Tibial nerve (tissue), 4 donors: ENCODE data around the gene CASP7. TPM values are rescaled to one million over a fixed set of nuclear protein-coding genes. Genes with fewer than 3 reads are reported as not detected.

ENCODE experiments used
- DNase-seq, 2 donors: peaks; one replicate each; pipeline ENCODE4 v3.0.0-alpha.2; 2019; ENCODE audit warnings: low spot score in 2 of 2
- H3K27ac ChIP-seq, 4 donors: fragments of 200-600 bp; sonication (generic) in 3 of 4; one replicate each; pipeline ENCODE4 v1.5.1; 2017 to 2019; ENCODE audit warnings: mild to moderate bottlenecking in 1 of 4
- H3K27me3 ChIP-seq, 2 donors: fragments of 200-600 bp; sonication (generic) in 1 of 2; one replicate each; pipeline versions ENCODE4 v1.5.1 to v1.6.0; 2017 to 2019
- H3K36me3 ChIP-seq, 3 donors: fragments of 200-600 bp; sonication (generic); one replicate each; pipeline ENCODE4 v1.5.1; 2018 to 2019
- H3K4me1 ChIP-seq, 4 donors: fragments of 200-600 bp; sonication (generic) in 3 of 4; one replicate each; pipeline ENCODE4 v1.5.1; 2017 to 2019
- H3K4me3 ChIP-seq, 4 donors: fragments of 200-600 bp; sonication (generic) in 3 of 4; one replicate each; pipeline ENCODE4 v1.5.1; 2017 to 2019; ENCODE audit warnings: mild to moderate bottlenecking in 1 of 4, moderate library complexity in 1 of 4
- H3K9me3 ChIP-seq, 4 donors: fragments of 200-600 bp; sonication (generic) in 3 of 4; one replicate each; pipeline ENCODE4 v1.5.1; 2017 to 2019
- CTCF ChIP-seq, 5 experiments: fragments of 200-600 bp in 3 of 5; fragments of 450-650 bp in 2 of 5; sonication (generic) in 3 of 5; IDR thresholded peaks; one replicate each; pipeline ENCODE4 v1.5.1; 2016 to 2019; ENCODE audit warnings: antibody characterized with exemption in 5 of 5, mild to moderate bottlenecking in 3 of 5, moderate library complexity in 2 of 5
- EP300 ChIP-seq, 2 donors: sonication (generic); formaldehyde crosslinking; IDR thresholded peaks; one replicate each; pipeline ENCODE4 v1.6.1; 2017; ENCODE audit warnings: antibody characterized with exemption in 2 of 2, mild to moderate bottlenecking in 1 of 2
- POLR2A ChIP-seq, 2 donors: fragments of 450-650 bp; IDR thresholded peaks; one replicate each; pipeline ENCODE4 v1.6.1; 2017; ENCODE audit warnings: antibody characterized with exemption in 2 of 2, mild to moderate bottlenecking in 2 of 2, moderate library complexity in 2 of 2
- WGBS, 2 donors: methylation state at CpG; one replicate each; pipeline ENCODE4 v1.1.5; 2018; 5-methylcytosine and 5-hydroxymethylcytosine counted together
- total RNA-seq, 4 donors: library from RNA; depleted of rRNA; stranded (reverse); fragments of >200 nt; gene quantifications; one replicate each; pipeline ENCODE4 v1.1.0, GENCODE V29; 2016

The CASP7 gene
- total RNA-seq, 4 donors from 2014 or later: 12.9 to 18.4 (median 16.8) TPM

GRCh38 chr10:113683300-113683699, 3.6 kb downstream of the CASP7 start:
- peaks cover 0 to 24% (median 16%) of the 10 kb centered on the region in 4 donors for H3K4me1 ChIP-seq
- peaks cover 0 to 38% (median 7%) of the 10 kb centered on the region in 4 donors for H3K9me3 ChIP-seq
- TF ChIP-seq POLR2A (IDR thresholded peaks at IDR 0.05) (no peak), CTCF (IDR thresholded peaks at IDR 0.05) (no peak), EP300 (IDR thresholded peaks at IDR 0.05) (no peak)
- H3K4me3 ChIP-seq: no peak overlapping the region
- no peaks in the 10 kb centered on the region for H3K27me3 ChIP-seq
- H3K36me3 ChIP-seq: peaks cover 0 to 28% (median 0%) of the 10 kb centered on the region in 3 donors
- H3K27ac ChIP-seq: no peak overlapping the region
- no peak for DNase-seq
- 83 to 95% methylated on average over 2 of the region's 2 CpGs for WGBS, 2 donors

- no peak overlapping the region for H3K27ac ChIP-seq
- TF ChIP-seq POLR2A (IDR thresholded peaks at IDR 0.05) (no peak), EP300 (IDR thresholded peaks at IDR 0.05) (no peak), CTCF (IDR thresholded peaks at IDR 0.05) (no peak)
- 96 to 97% methylated on average over 3 of the region's 3 CpGs for WGBS, 2 donors
- peaks cover 0 to 13% (median 9%) of the 10 kb centered on the region in 4 donors for H3K4me1 ChIP-seq
- H3K36me3 ChIP-seq: peaks cover 0 to 31% (median 0%) of the 10 kb centered on the region in 3 donors
- no peak overlapping the region for H3K4me3 ChIP-seq
- DNase-seq: no peak
- H3K9me3 ChIP-seq: peaks cover 0 to 48% (median 9%) of the 10 kb centered on the region in 4 donors
- no peaks in the 10 kb centered on the region for H3K27me3 ChIP-seq
These were observed 6.3 kb downstream of the CASP7 start for GRCh38 chr10:113686028-113686427.

- Histone ChIP-seq H3K36me3 (peaks cover 0 to 42% (median 3%) of the 10 kb centered on the region in 3 donors), H3K4me3 (no peak overlapping the region), H3K4me1 (peaks cover 0 to 3% (median under 1%) of the 10 kb centered on the region in 4 donors), H3K27ac (no peak overlapping the region), H3K9me3 (peaks cover 0 to 51% (median 9%) of the 10 kb centered on the region in 4 donors), H3K27me3 (no peaks in the 10 kb centered on the region)
- DNase-seq: no peak
- 76 to 98% methylated on average over 4 of the region's 4 CpGs for WGBS, 2 donors
- TF ChIP-seq EP300 (IDR thresholded peaks at IDR 0.05): no peak
- no peak for TF ChIP-seq CTCF (IDR thresholded peaks at IDR 0.05)
- no peak for TF ChIP-seq POLR2A (IDR thresholded peaks at IDR 0.05)
These were observed 7.3 kb downstream of the CASP7 start for GRCh38 chr10:113687037-113687436.

- Histone ChIP-seq H3K9me3 (peaks cover 0 to 71% (median 16%) of the 10 kb centered on the region in 4 donors), H3K36me3 (peaks cover 0 to 53% (median 10%) of the 10 kb centered on the region in 3 donors), H3K4me1 (no peaks in the 10 kb centered on the region), H3K27ac (no peak overlapping the region), H3K27me3 (no peaks in the 10 kb centered on the region), H3K4me3 (no peak overlapping the region)
- TF ChIP-seq CTCF (IDR thresholded peaks at IDR 0.05): no peak
- TF ChIP-seq EP300 (IDR thresholded peaks at IDR 0.05): no peak
- TF ChIP-seq POLR2A (IDR thresholded peaks at IDR 0.05): no peak
- 96 to 100% methylated on average over 1 of the region's 1 CpG for WGBS, 2 donors
- DNase-seq: no peak
These were observed 9.3 kb downstream of the CASP7 start for GRCh38 chr10:113689057-113689456.

GRCh38 chr10:113689574-113689973, 9.9 kb downstream of the CASP7 start:
- Histone ChIP-seq H3K4me1 (no peaks in the 10 kb centered on the region), H3K9me3 (peaks cover 0 to 68% (median 16%) of the 10 kb centered on the region in 4 donors)
- WGBS, 2 donors: 69 to 76% methylated on average over 3 of the region's 3 CpGs

More at GRCh38 chr10:113689574-113689973, 9.9 kb downstream of the CASP7 start:
- Histone ChIP-seq H3K27me3 (no peaks in the 10 kb centered on the region), H3K36me3 (peaks cover 0 to 53% (median 10%) of the 10 kb centered on the region in 3 donors), H3K27ac (no peak overlapping the region), H3K4me3 (no peak overlapping the region)
- TF ChIP-seq POLR2A (IDR thresholded peaks at IDR 0.05) (no peak), CTCF (IDR thresholded peaks at IDR 0.05) (no peak), EP300 (IDR thresholded peaks at IDR 0.05) (no peak)
- no peak for DNase-seq
